Measurements from ENCODE around the gene MVB12A.

DNA sequence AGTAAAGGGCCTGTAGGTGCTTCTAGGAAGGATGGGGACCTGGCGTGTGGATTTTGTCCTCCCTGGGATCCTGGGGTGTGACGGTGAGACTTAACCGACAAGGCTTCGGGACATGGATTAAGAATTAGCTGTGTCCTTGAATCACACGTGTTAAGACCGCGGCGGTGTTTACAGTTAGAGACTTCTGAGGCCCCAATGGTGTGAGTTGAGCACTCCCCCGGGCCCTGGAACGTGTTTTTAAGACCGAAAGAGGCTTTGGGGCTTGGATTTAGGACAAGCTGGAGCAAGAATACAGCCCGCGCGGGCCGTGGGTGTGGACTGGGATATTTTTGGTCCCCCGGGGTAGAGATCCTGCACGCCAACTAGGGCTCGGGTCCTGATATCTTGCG is 49.2 kb downstream of the MVB12A start:
- TF ChIP-seq, protein P1, sequence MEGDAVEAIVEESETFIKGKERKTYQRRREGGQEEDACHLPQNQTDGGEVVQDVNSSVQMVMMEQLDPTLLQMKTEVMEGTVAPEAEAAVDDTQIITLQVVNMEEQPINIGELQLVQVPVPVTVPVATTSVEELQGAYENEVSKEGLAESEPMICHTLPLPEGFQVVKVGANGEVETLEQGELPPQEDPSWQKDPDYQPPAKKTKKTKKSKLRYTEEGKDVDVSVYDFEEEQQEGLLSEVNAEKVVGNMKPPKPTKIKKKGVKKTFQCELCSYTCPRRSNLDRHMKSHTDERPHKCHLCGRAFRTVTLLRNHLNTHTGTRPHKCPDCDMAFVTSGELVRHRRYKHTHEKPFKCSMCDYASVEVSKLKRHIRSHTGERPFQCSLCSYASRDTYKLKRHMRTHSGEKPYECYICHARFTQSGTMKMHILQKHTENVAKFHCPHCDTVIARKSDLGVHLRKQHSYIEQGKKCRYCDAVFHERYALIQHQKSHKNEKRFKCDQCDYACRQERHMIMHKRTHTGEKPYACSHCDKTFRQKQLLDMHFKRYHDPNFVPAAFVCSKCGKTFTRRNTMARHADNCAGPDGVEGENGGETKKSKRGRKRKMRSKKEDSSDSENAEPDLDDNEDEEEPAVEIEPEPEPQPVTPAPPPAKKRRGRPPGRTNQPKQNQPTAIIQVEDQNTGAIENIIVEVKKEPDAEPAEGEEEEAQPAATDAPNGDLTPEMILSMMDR (conservative IDR thresholded peaks at IDR 0.05; ENCODE audit: low read length): no peak
- no peak for TF ChIP-seq EZH2phosphoT487 (IDR thresholded peaks at IDR 0.05; ENCODE audit: borderline replicate concordance, low read depth, low read length)
